Astrocyte (in vitro differentiated cells and primary cell): ENCODE results near the gene ZFPM1. TPM values are rescaled to one million over a fixed set of nuclear protein-coding genes. Genes with fewer than 3 reads are reported as not detected.

ENCODE experiments used
- DNase-seq: peaks from one replicate; pipeline ENCODE4 v3.0.0-alpha.2; 2010; ENCODE audit warnings: low read depth
- FAIRE-seq: peaks from 2 replicates; lab custom pipeline; 2011; peaks lifted over from hg19 to GRCh38; lab: Jason Lieb, UNC
- H2AFZ ChIP-seq: 2 replicates; pipeline ENCODE4 v1.6.0; 2012; ENCODE audit warnings: low read depth, low read length, inconsistent platforms
- H3K27ac ChIP-seq: 2 replicates; pipeline ENCODE4 v1.5.1; 2011; ENCODE audit warnings: low read depth, low read length, inconsistent platforms
- H3K27me3 ChIP-seq: 2 replicates; pipeline ENCODE4 v1.6.0; 2011; ENCODE audit warnings: low read length, inconsistent platforms; ENCODE audit not compliant: insufficient read depth
- H3K36me3 ChIP-seq: 2 replicates; pipeline ENCODE4 v1.5.1; 2011; ENCODE audit warnings: low read length, inconsistent platforms; ENCODE audit not compliant: insufficient read depth
- H3K4me1 ChIP-seq: 2 replicates; pipeline ENCODE4 v1.5.1; 2011; ENCODE audit warnings: low read length, inconsistent platforms; ENCODE audit not compliant: insufficient read depth
- H3K4me2 ChIP-seq: 2 replicates; pipeline ENCODE4 v1.6.0; 2012; ENCODE audit warnings: low read length, inconsistent platforms
- H3K4me3 ChIP-seq: 2 replicates; pipeline ENCODE4 v1.5.1; 2011; ENCODE audit warnings: low read depth, mild to moderate bottlenecking, low read length, inconsistent platforms; ENCODE audit not compliant: insufficient read depth
- H3K79me2 ChIP-seq: 2 replicates; pipeline ENCODE4 v1.6.0; 2012; ENCODE audit warnings: mild to moderate bottlenecking, low read length, inconsistent platforms; ENCODE audit not compliant: insufficient read depth
- H3K9ac ChIP-seq: 2 replicates; pipeline ENCODE4 v1.6.0; 2012; ENCODE audit warnings: mild to moderate bottlenecking, low read length, inconsistent platforms
- H3K9me3 ChIP-seq: 2 replicates; pipeline ENCODE4 v1.5.1; 2012; ENCODE audit warnings: low read depth, mild to moderate bottlenecking, low read length, inconsistent platforms; ENCODE audit not compliant: insufficient read depth
- H4K20me1 ChIP-seq: 2 replicates; pipeline ENCODE4 v1.6.0; 2012; ENCODE audit warnings: low read length, inconsistent platforms; ENCODE audit not compliant: insufficient read depth
- H3K27ac Mint-ChIP-seq: one replicate; pipeline ENCODE4 v1.8.0; 2021; ENCODE audit warnings: mild to moderate bottlenecking, mixed read lengths; ENCODE audit not compliant: unreplicated experiment
- H3K27me3 Mint-ChIP-seq: one replicate; pipeline ENCODE4 v1.8.0; 2021; ENCODE audit warnings: low read depth, mixed read lengths; ENCODE audit not compliant: unreplicated experiment
- H3K36me3 Mint-ChIP-seq: one replicate; pipeline ENCODE4 v1.8.0; 2021; ENCODE audit warnings: low read depth, mixed read lengths; ENCODE audit not compliant: unreplicated experiment
- H3K4me1 Mint-ChIP-seq: one replicate; pipeline ENCODE4 v1.8.0; 2021; ENCODE audit warnings: low read depth, mixed read lengths; ENCODE audit not compliant: unreplicated experiment
- H3K4me3 Mint-ChIP-seq: one replicate; pipeline ENCODE4 v1.8.0; 2021; ENCODE audit warnings: mild to moderate bottlenecking, moderate library complexity, mixed read lengths; ENCODE audit not compliant: unreplicated experiment
- H3K9me3 Mint-ChIP-seq: one replicate; pipeline ENCODE4 v1.8.0; 2021; ENCODE audit warnings: mild to moderate bottlenecking, mixed read lengths; ENCODE audit not compliant: unreplicated experiment
- EZH2 ChIP-seq: IDR thresholded peaks from 2 replicates; pipeline ENCODE4 v1.6.1; 2012; ENCODE audit warnings: mild to moderate bottlenecking, low read length, inconsistent platforms; ENCODE audit not compliant: insufficient read depth
- total RNA-seq: library from RNA; stranded (reverse); gene quantifications from 2 replicates; pipeline ENCODE4 v1.2.1, GENCODE V29; 2021
- TF ChIP-seq, protein P1 (sequence below): IDR thresholded peaks from 2 replicates; pipeline ENCODE4 v1.5.1; 2011; ENCODE audit warnings: low read depth, mild to moderate bottlenecking, inconsistent platforms, low read length, moderate library complexity; ENCODE audit not compliant: insufficient read depth

Gene ZFPM1
- total RNA-seq, 1 donor from 2014 or later: 8.6 TPM

DNA sequence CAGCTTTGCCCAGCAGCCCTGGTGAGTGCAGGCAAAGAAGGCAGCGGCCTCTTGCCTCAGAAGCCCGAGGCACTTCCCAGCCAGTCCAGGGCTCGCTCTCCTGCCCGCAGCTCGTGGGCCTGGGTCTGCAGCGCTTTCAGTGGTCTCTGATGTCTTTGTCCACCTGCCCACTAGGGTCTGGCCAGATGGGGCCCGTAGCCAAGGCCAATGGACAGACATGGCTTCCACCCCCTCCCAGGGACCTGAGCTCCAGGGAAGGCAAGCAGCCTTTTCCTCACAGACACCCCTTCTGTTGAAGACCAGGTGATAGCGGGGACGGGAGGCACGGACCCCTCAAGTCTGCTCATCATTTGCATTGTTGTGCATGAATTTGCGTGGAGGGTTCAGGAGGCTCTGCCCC, 83.4 kb downstream of the ZFPM1 start:
- Histone ChIP-seq H3K4me1 (peaks cover 12% of the 10 kb centered on the region), H2AFZ (no peak overlapping the region), H3K4me2 (no peak overlapping the region), H3K9me3 (no peaks in the 10 kb centered on the region), H4K20me1 (peaks cover 9% of the 10 kb centered on the region), H3K9ac (no peak overlapping the region), H3K27ac (no peak overlapping the region), H3K27me3 (peaks cover 28% of the 10 kb centered on the region), H3K79me2 (no peaks in the 10 kb centered on the region), H3K4me3 (no peak overlapping the region), H3K36me3 (no peaks in the 10 kb centered on the region)
- TF ChIP-seq, protein P1, sequence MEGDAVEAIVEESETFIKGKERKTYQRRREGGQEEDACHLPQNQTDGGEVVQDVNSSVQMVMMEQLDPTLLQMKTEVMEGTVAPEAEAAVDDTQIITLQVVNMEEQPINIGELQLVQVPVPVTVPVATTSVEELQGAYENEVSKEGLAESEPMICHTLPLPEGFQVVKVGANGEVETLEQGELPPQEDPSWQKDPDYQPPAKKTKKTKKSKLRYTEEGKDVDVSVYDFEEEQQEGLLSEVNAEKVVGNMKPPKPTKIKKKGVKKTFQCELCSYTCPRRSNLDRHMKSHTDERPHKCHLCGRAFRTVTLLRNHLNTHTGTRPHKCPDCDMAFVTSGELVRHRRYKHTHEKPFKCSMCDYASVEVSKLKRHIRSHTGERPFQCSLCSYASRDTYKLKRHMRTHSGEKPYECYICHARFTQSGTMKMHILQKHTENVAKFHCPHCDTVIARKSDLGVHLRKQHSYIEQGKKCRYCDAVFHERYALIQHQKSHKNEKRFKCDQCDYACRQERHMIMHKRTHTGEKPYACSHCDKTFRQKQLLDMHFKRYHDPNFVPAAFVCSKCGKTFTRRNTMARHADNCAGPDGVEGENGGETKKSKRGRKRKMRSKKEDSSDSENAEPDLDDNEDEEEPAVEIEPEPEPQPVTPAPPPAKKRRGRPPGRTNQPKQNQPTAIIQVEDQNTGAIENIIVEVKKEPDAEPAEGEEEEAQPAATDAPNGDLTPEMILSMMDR: no peak
- TF ChIP-seq EZH2: no peak
- DNase-seq (no peak), FAIRE-seq (no peak)
- Mint-ChIP-seq H3K9me3 (no peaks in the 10 kb centered on the region), H3K27me3 (peaks cover 16% of the 10 kb centered on the region), H3K4me3 (peak overlapping the region; percentile 80), H3K27ac (no peak overlapping the region), H3K4me1 (peaks cover 4% of the 10 kb centered on the region), H3K36me3 (peaks cover 5% of the 10 kb centered on the region)

DNA sequence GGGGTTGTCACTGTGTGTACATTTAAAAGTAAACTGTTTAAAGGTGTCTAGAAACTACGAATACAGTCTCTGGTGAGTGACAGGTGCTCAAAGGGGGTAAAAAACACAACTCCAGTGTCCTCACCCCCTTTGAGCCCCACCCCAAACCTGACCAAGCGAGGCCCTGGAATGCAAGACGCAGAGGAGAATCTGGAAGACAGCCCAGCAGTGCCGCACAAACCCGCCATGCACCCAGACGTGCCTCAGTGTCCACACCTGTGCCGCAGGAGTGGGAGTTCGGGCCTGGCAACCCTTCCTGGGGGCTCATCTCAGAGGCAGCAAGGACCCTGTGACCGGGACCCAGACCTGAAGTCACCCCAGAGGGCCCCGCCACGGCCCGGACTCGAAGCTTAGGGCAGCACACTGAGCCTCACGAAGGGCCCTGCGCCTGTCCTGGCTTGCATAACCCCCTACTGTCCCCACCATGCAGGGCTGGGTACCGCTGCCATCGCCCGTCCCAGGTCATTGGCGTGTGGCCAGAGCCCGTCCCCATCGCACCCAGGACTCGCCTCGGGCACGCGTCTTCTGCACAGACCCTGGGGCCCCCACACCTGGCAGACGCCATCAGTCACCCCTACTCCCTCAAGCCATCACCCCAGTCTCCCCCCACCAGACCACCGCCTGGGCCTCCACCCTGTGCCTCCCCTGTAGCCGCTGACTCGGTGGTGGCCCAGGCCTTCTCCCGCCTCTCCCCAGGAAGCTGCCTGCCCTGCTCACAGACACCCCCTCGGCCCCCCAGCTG, 84.1 kb downstream of the ZFPM1 start:
- FAIRE-seq (no peak), DNase-seq (no peak)
- peaks cover 28% of the 10 kb centered on the region for H3K27me3 ChIP-seq
- Mint-ChIP-seq H3K36me3 (peaks cover 5% of the 10 kb centered on the region), H3K27me3 (peaks cover 16% of the 10 kb centered on the region), H3K4me1 (peaks cover 4% of the 10 kb centered on the region), H3K4me3 (no peak overlapping the region), H3K9me3 (peaks cover 4% of the 10 kb centered on the region), H3K27ac (no peak overlapping the region)
- H3K4me3 ChIP-seq: no peak overlapping the region
- peaks cover 9% of the 10 kb centered on the region for H4K20me1 ChIP-seq
- H3K79me2 ChIP-seq: no peaks in the 10 kb centered on the region
- H3K4me1 ChIP-seq: peaks cover 12% of the 10 kb centered on the region
- H3K36me3 ChIP-seq: no peaks in the 10 kb centered on the region
- no peak overlapping the region for H2AFZ ChIP-seq
- no peak overlapping the region for H3K9ac ChIP-seq
- H3K27ac ChIP-seq: no peak overlapping the region
- H3K4me2 ChIP-seq: no peak overlapping the region
- TF ChIP-seq EZH2: no peak
- TF ChIP-seq, protein P1: no peak
- H3K9me3 ChIP-seq: peaks cover 4% of the 10 kb centered on the region

- Mint-ChIP-seq H3K9me3 (peaks cover 11% of the 10 kb centered on the region), H3K27ac (peak overlapping the region; percentile 36), H3K4me3 (no peak overlapping the region), H3K36me3 (peaks cover 8% of the 10 kb centered on the region), H3K4me1 (peaks cover 4% of the 10 kb centered on the region), H3K27me3 (peaks cover 18% of the 10 kb centered on the region)
- H3K79me2 ChIP-seq: no peaks in the 10 kb centered on the region
- H2AFZ ChIP-seq: no peak overlapping the region
- peaks cover 28% of the 10 kb centered on the region for H3K27me3 ChIP-seq
- peaks cover 10% of the 10 kb centered on the region for H3K9me3 ChIP-seq
- H3K9ac ChIP-seq: no peak overlapping the region
- no peak overlapping the region for H3K27ac ChIP-seq
- DNase-seq: no peak
- H3K4me3 ChIP-seq: no peak overlapping the region
- no peak for FAIRE-seq
- H3K36me3 ChIP-seq: no peaks in the 10 kb centered on the region
- peaks cover 9% of the 10 kb centered on the region for H4K20me1 ChIP-seq
- H3K4me1 ChIP-seq: peaks cover 12% of the 10 kb centered on the region
- no peak overlapping the region for H3K4me2 ChIP-seq
- TF ChIP-seq, protein P1: no peak
- no peak for TF ChIP-seq EZH2
These were observed 84.8 kb downstream of the ZFPM1 start for GRCh38 chr16:88537859-88538258.
